HG03060 (cell line): ENCODE measurements around the gene MB.

Experiments used
- ATAC-seq: cut with Tn5 transposase; IDR thresholded peaks from one replicate; pipeline ENCODE4 v1.9.1; 2021; ENCODE audit warnings: low read depth, moderate number of reproducible peaks; ENCODE audit not compliant: unreplicated experiment

The MB gene

DNA sequence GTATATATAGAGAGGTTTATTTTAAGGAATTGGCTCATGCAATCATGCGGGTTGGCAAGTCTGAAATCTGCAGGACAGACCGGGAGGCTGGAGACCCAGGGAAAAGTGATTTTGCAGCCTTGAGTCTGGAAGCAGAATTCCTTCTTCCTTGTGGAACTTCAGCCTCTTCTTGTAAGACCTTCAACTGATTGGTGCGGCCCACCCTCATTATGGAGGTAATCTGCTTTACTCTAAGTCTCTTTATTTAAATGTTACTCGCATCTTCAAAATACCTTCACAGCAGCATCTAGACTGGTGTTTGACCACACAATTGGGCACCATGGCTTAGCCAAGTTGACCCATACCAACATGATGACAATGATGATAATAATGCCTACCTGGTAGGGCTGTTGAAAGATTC, 17.8 kb downstream of the MB start:
- ATAC-seq, result no peak

DNA sequence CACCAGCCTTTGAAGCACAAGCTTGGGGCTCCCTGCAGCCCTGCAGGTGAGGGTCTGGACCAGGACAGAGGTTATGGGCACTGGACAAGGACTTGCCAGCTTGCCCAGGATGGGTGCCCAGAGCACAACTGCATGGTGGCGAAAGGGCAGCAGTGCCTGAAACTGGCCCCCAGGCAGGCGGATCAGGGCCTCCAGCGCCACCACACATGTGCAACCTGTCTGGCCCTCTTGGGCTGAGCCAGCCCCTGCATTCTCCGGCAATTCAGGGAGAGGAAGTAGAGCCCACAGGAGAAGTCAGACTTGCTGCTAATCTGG, 18.8 kb downstream of the MB start:
- no peak for ATAC-seq

DNA sequence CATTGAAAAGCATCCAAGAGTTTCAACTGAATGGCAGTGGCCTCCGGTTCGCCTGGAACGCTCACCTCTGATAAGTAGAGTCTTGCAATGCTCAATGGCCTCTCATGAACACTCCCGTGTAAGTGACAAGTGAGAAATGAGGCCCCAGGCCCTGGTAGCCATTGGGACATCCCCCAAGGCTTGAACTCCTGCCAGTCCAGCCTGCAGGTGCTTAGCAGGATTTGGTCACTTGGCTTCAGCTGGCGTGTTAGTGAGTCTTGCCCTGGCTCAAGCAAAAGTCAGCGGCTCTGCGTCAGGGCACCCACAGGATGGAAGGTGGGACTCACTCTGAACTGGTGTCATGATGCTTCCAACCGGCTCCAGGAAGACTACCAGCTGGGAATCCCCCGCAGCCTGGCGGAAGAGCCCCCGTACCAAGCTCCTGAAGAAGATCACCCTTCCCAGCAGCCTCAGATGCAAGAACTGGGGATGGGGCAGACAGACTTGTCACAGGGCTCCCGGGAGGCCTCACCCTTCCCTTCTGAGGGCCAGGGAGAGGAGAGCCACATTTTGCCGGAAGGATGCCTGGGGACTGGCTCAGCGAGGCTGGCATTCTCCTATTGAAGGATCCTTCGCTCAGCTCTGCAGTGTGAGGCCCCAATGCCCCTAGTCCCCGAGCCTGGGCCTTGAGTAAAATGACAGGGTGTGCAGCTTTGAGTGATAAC, 19.3 kb downstream of the MB start:
- ATAC-seq, result no peak

DNA sequence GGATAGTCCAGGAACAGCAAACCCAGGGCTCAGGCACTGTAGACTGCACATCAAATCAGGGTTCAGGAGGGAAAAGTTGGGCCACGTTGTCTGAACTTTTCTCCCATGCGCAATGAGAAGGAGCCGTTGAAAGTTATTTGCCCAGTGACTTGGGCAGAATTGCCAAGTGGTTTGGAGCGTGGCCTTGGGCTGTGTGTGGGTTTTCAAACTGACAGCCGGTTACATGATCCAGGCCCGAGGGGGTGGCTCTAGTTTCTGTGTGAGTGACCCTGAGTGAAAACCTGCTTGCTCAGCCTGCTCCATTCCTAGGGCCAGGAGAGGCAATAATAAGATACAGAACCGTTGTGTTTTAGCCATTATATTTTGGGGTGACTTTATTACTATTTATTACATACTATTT, 20.3 kb downstream of the MB start:
- ATAC-seq, result no peak

DNA sequence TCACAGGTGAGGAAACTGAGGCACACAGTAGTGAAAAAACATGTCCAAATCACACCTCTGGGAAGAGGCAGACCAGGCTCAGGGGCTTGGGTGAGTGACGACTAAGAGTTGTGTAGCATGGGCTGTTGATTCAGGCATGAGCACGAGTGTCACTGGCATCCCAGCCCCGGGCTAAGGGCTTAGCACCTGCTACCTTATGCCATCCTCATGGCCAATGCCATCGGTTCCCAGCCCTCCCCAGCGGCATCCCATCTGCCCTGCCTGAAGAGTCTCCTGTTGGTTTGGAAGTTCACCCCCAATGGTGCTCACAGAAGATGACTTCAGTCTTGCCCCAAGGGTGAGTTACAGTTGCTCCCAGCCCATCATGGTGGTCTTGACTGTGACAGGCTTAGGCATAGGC, 22.4 kb downstream of the MB start:
- ATAC-seq, result no peak

DNA sequence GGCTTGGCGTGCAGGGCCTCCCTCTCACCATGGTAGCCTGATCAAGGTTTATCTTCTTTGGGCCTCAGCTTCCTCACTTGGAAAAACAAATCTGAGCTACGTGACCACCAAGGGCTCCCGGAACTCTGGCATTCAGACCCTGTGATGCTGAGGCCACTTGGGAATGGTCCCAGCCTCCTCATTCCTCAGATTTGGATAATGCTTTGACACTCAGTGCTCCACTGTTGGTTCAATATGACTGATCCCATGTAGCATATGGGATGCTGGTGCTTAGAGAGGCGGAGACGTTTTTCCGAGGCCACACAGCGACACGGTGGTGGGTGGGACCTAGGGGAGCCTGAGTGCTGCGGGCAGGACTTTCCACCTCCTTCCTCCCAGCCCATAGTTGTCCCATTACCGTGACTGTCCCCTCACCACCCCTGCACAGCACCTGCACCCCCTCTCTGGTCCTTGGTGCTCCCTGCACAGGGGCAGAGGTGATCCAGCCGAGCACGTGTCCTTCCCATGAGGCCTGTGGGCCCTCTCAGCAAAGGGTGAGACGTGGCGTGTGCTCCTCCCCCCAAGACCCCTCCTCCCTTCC, 23.1 kb downstream of the MB start:
- no peak for ATAC-seq

DNA sequence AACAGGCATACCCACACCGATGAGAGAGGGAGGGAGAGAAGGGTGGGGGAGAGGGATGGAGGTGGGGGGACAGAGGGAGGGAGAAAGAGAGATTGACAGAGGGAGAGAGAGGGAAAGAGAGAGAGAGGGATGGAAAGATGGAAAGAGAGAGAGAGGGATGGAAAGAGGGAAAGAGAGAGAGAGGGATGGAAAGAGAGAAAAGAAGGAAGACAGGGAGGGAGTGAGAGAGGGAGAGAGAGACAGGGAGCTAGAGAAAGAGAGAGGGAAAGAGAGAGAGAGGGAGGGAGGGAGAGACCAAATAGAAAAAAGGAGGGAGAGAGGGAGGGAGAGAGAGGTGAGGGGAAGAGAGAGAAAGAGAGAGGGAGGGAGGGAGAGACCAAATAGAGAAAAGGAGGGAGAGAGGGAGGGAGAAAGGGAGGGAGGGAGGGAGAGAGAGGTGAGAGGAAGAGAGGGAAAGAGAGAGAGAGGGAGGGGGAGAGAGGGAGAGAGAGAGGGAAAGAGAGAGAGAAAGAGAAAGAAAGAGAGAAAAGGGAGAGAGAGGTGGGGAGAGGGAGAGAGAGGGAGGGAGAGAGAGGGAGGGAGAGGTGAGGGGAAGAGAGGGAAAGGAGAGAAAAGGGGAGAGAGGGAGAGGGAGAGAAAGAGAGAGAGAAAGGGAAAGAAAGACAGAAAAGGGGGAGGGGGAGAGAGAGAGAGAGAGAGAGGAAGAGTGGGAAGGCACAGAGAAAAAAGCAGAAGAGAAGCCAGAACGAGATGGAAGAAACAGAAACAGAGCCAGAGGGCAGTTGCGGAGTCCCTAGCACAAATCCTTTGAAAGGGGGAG, 23.8 kb downstream of the MB start:
- ATAC-seq, result no peak

DNA sequence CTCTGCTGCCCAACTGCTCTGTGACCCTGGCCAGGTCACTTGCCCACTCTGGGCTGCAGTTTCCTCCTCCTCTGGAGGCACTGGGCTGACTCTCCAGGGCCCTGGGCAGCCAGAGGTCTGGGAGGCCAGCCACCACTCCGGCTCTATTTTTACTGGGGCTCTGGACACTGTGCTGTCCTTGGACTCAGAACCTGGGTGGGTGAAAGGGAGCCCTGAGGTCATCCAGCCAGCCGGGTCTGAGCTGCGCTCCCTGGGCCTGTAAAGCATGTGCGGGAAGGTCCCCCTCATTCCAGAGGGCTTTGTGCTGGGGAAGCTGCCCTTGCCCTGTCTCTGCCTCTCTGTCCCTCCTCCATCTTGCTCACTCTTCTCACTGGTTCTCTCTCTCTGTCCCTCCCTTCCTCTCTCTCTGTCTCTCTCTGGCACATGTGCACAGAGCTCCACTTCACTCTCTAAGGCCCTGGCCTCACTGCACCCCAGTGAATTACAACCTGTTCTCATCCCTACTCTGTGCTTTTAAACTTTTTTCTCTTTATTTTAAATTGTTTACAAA, 24.6 kb downstream of the MB start:
- no peak for ATAC-seq

DNA sequence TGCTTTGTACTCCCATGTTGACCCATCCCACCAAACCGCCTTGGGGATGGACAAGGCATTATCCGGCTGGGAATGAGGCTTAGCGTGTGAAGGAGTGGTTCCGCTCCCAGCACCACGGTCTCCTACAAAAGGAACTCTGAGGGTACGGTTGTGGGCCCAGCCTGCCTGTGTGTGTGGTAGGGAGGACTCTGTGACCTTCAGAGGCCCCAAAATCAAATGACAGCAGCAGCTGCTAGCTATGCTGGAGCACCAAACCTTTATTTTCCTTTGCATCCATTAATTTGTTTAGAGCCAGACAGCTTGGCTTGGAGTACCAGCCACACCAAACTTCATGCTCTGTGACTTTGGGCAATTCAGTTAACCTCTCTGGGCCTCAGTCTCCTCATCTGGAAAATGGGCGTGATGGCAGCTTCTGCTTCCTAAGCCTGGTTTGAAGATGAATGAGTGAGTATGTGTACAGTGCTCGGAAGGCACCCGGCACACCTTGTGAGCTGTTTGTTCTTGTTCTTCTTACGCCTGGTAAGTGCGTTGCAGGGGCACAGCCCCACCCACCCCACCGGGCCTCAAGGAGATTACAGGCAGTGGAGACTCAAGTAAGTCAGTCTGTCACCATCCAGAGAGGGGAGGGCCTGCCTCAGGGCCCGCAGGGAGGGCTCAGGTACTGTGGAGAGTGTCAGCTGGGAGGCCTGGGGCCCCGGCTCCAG, 25.3 kb downstream of the MB start:
- ATAC-seq, result no peak

DNA sequence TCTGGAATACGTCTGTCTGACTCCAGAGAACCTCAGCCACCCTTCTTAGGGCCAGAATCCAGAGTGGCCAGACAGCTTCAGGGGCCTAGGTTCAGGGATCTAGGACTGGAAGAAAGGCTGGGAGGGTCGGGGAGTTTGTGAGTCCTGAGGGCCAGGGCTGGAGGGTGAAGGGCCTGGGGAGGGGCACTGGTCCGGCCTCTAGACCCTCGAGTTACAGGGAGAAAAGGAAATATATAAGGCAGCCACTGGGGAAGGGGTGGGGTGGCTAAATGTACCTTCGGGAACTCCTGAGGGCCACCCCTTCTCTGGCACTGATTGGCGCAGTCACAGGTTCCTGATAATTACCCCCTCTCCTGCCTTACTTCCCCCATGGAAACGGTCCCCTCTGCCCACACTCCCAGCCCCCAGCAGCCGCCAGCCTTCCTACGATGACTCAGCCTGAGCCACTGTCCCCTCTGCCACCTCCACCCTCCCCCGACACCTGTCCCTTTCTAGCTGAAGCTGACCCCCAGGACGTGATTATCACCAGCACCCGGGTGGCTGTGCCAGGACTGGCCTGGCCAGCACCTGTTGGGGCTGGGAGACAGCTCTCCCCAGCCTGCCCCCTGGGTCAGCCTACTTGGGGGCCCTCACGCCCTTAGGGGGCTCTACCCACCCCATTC, 26.4 kb downstream of the MB start:
- ATAC-seq, result no peak

DNA sequence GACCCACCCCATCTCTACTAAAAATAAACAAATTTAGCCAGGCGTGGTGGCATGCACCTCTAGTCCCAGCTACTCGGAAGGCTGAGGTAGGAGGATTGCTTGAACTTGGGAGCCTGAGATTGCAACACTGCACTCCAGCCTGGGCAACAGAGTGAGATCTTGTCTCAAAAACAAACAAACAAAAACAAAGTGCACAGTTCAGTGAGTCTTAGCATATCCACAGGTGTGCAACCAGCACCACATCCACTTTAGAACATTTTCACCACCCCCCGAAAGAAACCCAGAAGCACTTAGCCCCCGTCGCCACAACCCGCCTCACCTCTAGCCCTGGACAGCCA, 27.4 kb downstream of the MB start:
- no peak for ATAC-seq

DNA sequence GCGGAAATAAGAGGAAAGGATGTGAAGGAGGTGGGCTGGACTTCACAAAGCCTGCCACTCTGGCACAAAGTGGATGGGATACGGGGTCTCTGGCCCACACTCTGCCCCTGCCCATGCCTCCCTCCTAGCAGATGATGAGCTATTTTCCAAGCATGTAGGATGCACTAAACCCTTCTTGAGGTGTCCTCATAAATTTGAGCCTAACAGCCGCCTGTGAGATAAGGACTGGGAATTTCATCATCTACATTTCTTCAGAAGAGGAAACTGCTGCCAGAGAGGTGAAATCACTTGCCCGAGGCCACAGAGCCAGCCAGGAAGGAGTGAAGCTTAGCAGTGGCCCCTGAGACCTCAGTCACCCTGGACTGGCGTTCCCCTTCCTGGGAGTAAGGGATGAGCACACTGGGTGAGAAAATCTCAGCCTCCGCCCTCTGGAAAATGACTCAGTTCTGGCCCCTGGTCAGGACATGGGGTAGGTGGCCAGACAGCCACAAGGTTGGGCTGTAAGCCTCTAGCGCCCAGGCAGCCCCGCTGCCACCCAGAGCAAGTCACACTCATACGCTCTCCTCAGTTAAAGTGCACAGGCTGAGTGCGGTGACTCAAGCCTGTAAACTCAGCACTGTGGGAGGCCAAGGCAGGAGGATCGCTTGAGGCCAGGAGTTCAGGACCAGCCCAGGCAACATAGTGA, 27.9 kb downstream of the MB start:
- ATAC-seq, result no peak

DNA sequence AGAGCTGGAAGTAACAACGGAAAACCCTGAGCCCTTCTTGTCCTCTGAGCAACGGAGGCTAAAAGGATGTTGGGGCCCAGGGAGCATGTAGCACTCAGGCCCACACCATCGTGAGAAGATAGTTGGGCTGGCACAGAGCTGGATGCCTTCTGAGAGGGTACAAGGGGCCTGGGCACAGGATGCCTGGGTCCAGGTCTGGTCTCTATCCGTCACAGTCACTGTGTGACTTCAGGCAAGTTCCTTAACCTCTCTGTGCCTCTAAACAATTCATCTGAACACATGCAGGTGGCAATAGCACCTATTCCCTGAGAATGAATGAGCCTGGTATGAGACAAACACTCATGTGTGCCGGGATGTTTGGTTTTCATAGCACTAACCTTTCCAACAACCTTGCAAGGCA, 29.2 kb downstream of the MB start:
- ATAC-seq, result no peak

DNA sequence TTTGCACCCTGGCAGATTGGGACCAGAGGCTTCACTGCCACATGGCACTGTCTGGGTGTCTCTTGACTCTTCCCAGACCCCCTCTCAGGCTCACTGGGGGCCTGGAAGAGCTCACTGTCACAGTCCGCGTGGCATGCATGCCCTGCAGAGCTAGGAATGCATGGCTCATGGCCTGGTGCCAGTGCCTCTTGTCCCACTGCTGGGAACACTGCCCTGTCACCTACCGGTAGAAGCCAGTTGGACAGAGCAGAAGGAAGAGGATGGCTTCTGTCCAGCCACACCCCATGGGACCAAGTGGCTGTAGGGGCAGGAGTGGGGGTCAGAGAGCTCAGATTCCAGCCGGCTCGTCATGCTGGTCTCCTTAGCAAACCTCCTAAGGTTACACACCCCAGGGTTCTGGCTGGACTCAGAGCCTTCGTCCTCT, 29.7 kb downstream of the MB start:
- ATAC-seq, result no peak

DNA sequence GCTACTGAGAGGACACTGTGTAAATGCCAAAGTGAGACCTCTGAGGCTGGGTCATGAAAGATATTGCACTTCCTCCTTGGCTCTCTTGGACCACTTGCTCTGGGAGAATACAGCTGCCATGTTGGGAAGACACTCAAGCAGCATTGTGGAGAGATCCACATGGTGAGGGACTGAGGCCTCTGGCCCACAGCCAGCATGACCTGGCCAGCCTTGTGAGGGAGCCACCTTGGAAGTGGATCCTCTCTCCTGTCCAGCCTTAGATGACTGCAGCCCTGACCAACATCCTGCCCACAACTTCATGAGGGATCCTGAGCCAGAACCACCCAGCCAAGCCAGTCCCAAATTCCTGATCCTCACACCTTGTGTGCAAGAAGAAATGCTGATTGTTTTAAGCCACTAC, 30.4 kb downstream of the MB start:
- no peak for ATAC-seq

DNA sequence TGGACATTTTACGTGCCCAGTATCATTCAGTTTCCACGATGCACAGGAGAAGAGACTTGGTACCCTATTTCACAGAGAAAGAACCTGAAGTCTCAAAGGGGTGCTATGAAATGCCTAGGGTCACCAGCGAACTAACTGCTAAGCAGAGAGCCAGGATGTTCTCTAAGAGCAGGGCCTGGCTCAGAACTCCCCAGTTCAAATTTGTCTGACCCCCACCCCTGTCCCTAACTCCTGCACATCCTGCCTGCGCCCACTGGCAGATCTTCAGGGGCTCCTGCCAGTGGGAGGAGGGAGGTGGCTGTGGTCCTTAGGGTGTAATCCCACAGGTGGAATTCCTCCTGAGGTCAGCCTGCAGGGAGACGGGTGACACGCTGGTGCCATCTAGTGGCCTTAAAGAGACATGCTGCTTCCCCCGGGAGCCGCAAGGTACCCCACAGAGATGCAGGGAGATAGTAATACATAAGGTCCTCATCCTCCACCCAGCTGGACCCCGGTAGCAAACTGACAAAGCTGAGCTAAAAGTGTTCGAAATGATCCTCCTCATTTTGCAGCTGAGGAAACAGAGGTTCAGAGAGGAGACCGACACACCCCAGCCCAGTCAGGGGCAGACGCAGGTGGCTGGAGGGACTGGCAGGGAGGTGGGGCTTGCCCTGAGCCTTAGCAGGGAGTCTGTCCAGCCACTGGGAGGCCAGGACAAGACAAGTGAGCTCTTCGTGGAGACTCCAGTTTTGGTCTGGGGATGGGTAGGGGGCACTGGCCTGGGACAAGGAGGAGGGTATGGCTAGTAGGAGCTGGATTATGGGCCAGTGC, 34.1 kb downstream of the MB start:
- no peak for ATAC-seq

DNA sequence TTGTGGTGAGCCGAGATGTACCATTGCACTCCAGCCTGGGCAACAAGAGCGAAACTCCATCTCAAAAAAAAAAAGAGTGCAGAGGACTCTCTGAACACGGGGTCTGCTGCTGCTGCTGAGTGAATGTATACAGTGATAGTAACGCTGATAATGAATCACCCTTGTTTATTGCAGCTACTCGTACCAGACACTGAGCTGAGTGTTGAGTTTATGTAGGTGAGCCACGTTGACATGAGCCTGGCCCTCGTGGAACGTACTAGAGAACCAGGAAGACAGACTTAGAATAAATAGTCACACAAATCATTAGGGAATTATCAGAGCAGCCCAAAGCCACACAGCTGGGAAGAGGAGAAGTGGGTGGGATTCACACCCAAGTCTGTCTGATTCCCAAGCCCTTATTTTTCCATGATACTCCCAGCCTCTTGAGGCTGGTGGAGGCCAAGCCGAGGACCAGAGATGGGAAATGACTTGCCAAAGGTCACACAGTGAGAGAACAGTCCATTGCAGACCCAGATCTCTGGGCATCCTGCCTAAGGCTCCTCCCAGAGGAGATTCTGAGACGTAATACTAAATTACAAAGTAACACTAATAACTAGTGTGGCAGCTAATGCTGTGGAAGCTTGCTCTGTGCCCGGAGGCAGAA, 34.8 kb downstream of the MB start:
- no peak for ATAC-seq

DNA sequence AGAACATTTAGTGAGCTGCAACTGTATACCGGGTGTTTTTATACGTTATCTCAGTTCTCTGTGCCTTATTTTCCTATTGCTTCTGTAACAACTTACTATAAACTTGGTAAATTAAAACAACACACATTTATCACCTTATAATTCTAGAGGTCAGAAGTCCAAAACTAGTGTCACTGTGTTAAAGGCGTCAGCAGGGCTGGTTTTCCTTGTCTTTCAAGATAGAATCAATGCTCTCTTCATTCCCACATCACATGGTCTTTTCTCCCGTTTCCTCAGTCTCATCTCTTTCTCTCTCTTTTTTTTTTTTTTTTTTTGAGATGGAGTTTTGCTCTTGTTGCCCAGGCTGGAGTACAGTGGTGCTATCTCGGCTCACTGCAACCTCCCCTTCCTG, 36.1 kb downstream of the MB start:
- ATAC-seq, result no peak
